GM23338 (cell line): ENCODE data around the gene DISP3. TPM values are rescaled to one million over a fixed set of nuclear protein-coding genes. Genes with fewer than 3 reads are reported as not detected.

Experiments
- ATAC-seq: fragments of 200-7000 bp; cut with Tn5 transposase; 3 replicates; pipeline ENCODE4 v1.9.1; 2020
- DNase-seq: peaks from one replicate; pipeline ENCODE4 v3.0.0-alpha.2; 2015; ENCODE audit warnings: low spot score
- H2AFZ ChIP-seq: fragments of 200-600 bp; sonication (generic); 2 replicates; pipeline ENCODE4 v1.8.0; 2016; ENCODE audit warnings: antibody characterized with exemption, mild to moderate bottlenecking, moderate library complexity
- H3F3A ChIP-seq: fragments of 200-600 bp; sonication (generic); replicated peaks from 2 replicates; pipeline ENCODE4 v1.8.0; 2017; ENCODE audit warnings: antibody characterized with exemption, mixed run types, low read depth
- H3K27ac ChIP-seq: fragments of 200-600 bp; sonication (generic); 2 replicates; pipeline ENCODE4 v1.6.1; 2016; ENCODE audit warnings: low read depth
- H3K27me3 ChIP-seq: fragments of 200-600 bp; sonication (generic); 2 replicates; pipeline ENCODE4 v1.8.0; 2016; ENCODE audit warnings: mild to moderate bottlenecking, mixed run types, moderate library complexity; ENCODE audit not compliant: insufficient read depth
- H3K36me3 ChIP-seq: fragments of 200-600 bp; sonication (generic); 2 replicates; pipeline ENCODE4 v1.8.0; 2016; ENCODE audit warnings: mild to moderate bottlenecking; ENCODE audit not compliant: insufficient read depth
- H3K4me1 ChIP-seq: fragments of 200-600 bp; sonication (generic); 2 replicates; pipeline ENCODE4 v1.8.0; 2016; ENCODE audit warnings: mild to moderate bottlenecking, moderate library complexity; ENCODE audit not compliant: insufficient read depth
- H3K4me2 ChIP-seq: fragments of 200-600 bp; sonication (generic); 2 replicates; pipeline ENCODE4 v1.7.1; 2017; ENCODE audit warnings: mixed run types
- H3K4me3 ChIP-seq: fragments of 200-600 bp; sonication (generic); 2 replicates; pipeline ENCODE4 v1.6.1; 2016; ENCODE audit warnings: mixed run types
- H3K79me2 ChIP-seq: fragments of 200-600 bp; sonication (generic); replicated peaks from 2 replicates; pipeline ENCODE4 v1.8.0; 2017; ENCODE audit warnings: mild to moderate bottlenecking; ENCODE audit not compliant: insufficient read depth
- H3K9me2 ChIP-seq: fragments of 200-600 bp; sonication (generic); 2 replicates; pipeline ENCODE4 v1.8.0; 2017; ENCODE audit not compliant: insufficient read depth
- H4K20me1 ChIP-seq: fragments of 200-600 bp; sonication (generic); replicated peaks from 2 replicates; pipeline ENCODE4 v1.8.0; 2017; ENCODE audit warnings: mild to moderate bottlenecking; ENCODE audit not compliant: insufficient read depth
- H3K27ac Mint-ChIP-seq: 2 replicates; pipeline ENCODE4 v1.8.0; 2020; ENCODE audit warnings: inconsistent platforms, mild to moderate bottlenecking, moderate library complexity, mixed read lengths
- H3K27me3 Mint-ChIP-seq: 3 replicates; pipeline ENCODE4 v1.8.0; 2022; ENCODE audit warnings: low read depth, mild to moderate bottlenecking, moderate library complexity, mixed read lengths, inconsistent platforms; ENCODE audit not compliant: insufficient read depth, poor library complexity
- H3K36me3 Mint-ChIP-seq: 3 replicates; pipeline ENCODE4 v1.8.0; 2021; ENCODE audit warnings: low read depth, mild to moderate bottlenecking, inconsistent platforms, moderate library complexity, mixed read lengths
- H3K4me1 Mint-ChIP-seq: 3 replicates; pipeline ENCODE4 v1.8.0; 2020; ENCODE audit warnings: mild to moderate bottlenecking, inconsistent platforms, mixed read lengths
- H3K4me3 Mint-ChIP-seq: 3 replicates; pipeline ENCODE4 v1.8.0; 2021; ENCODE audit warnings: moderate library complexity, mild to moderate bottlenecking, inconsistent platforms, mixed read lengths
- H3K9me3 Mint-ChIP-seq: 3 replicates; pipeline ENCODE4 v1.8.0; 2020; ENCODE audit warnings: moderate library complexity, mild to moderate bottlenecking, inconsistent platforms, mixed read lengths
- CREB1 ChIP-seq: fragments of 250-450 bp; sonication (Bioruptor Pico); IDR thresholded peaks from 2 replicates; pipeline ENCODE4 v1.5.0; 2020; ENCODE audit warnings: low read depth, mild to moderate bottlenecking, moderate library complexity
- EZH2 ChIP-seq: fragments of 200-600 bp; sonication (generic); IDR thresholded peaks from one replicate; pipeline ENCODE4 v1.8.0; 2017; ENCODE audit warnings: antibody characterized with exemption, mild to moderate bottlenecking, low read depth; ENCODE audit not compliant: unreplicated experiment
- EZH2phosphoT487 ChIP-seq: fragments of 200-600 bp; sonication (generic); IDR thresholded peaks from one replicate; pipeline ENCODE4 v1.8.1; 2018; ENCODE audit warnings: antibody characterized with exemption; ENCODE audit not compliant: unreplicated experiment
- NANOG ChIP-seq: IDR thresholded peaks from 2 replicates; pipeline ENCODE4 v1.6.1; 2016; ENCODE audit warnings: antibody characterized with exemption, borderline replicate concordance
- POLR2AphosphoS5 ChIP-seq: IDR thresholded peaks from 2 replicates; pipeline ENCODE4 v1.6.1; 2016; ENCODE audit warnings: antibody characterized with exemption, low read depth
- STAT1 ChIP-seq: IDR thresholded peaks from one replicate; pipeline ENCODE4 v1.6.1; 2016; ENCODE audit warnings: antibody characterized with exemption; ENCODE audit not compliant: unreplicated experiment
- ZNF114 ChIP-seq: fragments of 250-450 bp; sonication (Bioruptor Pico); IDR thresholded peaks from 2 replicates; pipeline ENCODE4 v1.5.0; 2020; ENCODE audit warnings: mild to moderate bottlenecking, moderate library complexity
- ZNF331 ChIP-seq: fragments of 250-450 bp; sonication (Bioruptor Pico); IDR thresholded peaks from 2 replicates; pipeline ENCODE4 v1.5.0; 2020; ENCODE audit warnings: low read depth, mild to moderate bottlenecking, moderate library complexity
- polyA plus RNA-seq: library from polyadenylated mRNA; unstranded; fragments of >200 nt; fragmentation: Nextera tagmentation; extraction: Ambion mirVana; gene quantifications from 2 replicates; pipeline ENCODE4 v1.2.1, GENCODE V29; 2016
- total RNA-seq: library from RNA; depleted of rRNA; stranded (reverse); fragments of >200 nt; shearing (Covaris generic); gene quantifications from 2 replicates; pipeline ENCODE4 v1.2.3, GENCODE V29; 2014
- TF ChIP-seq, protein P1 (sequence below), 2 experiments: fragments of 200-600 bp in 1 of 2; sonication (generic) in 1 of 2; conservative IDR thresholded peaks; 2 replicates each; pipeline versions ENCODE4 v1.5.1 to v1.6.1; 2016 to 2017; ENCODE audit warnings: antibody characterized with exemption in 2 of 2, low read depth in 2 of 2, mild to moderate bottlenecking in 2 of 2, moderate library complexity in 1 of 2
- TF ChIP-seq, protein P2 (sequence below): IDR thresholded peaks from one replicate; pipeline ENCODE4 v1.6.1; 2018; ENCODE audit warnings: antibody characterized with exemption; ENCODE audit not compliant: unreplicated experiment
- TF ChIP-seq, protein P3 (sequence below): IDR thresholded peaks from 2 replicates; pipeline ENCODE4 v1.6.1; 2016; ENCODE audit warnings: antibody characterized with exemption

Gene DISP3
- total and polyA plus RNA-seq, 2 experiments from 2014 or later = 3.2 to 11.1 TPM

DNA sequence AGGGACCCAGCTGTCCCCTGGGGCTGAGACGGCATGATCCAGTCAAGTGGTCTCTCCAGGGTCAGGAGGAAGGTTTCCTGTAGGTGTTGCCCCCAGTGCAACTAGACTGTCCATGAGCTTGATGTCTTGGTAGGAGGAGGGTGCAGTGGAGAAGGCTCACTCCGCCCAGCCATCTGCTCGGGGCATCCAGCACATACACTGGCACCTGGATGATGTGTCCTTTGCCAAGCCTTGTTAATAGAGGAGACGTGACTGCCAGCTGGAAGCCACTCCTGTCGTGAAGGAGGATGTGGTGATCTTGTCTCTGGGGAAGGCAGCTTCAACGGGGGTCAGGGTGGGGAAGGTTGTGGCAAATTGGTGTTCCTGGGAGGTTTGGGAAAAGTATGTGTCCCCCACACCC, 6.2 kb downstream of the DISP3 start (continued):
- TF ChIP-seq, protein P1, sequence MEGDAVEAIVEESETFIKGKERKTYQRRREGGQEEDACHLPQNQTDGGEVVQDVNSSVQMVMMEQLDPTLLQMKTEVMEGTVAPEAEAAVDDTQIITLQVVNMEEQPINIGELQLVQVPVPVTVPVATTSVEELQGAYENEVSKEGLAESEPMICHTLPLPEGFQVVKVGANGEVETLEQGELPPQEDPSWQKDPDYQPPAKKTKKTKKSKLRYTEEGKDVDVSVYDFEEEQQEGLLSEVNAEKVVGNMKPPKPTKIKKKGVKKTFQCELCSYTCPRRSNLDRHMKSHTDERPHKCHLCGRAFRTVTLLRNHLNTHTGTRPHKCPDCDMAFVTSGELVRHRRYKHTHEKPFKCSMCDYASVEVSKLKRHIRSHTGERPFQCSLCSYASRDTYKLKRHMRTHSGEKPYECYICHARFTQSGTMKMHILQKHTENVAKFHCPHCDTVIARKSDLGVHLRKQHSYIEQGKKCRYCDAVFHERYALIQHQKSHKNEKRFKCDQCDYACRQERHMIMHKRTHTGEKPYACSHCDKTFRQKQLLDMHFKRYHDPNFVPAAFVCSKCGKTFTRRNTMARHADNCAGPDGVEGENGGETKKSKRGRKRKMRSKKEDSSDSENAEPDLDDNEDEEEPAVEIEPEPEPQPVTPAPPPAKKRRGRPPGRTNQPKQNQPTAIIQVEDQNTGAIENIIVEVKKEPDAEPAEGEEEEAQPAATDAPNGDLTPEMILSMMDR (conservative IDR thresholded peaks at IDR 0.05; ENCODE audit: low read depth in 2 of 2) = no peak
- TF ChIP-seq EZH2phosphoT487 (no peak), CREB1 (CRISPR knock-in tag) (no peak), EZH2 (no peak), NANOG (no peak), STAT1 (no peak)
- TF ChIP-seq, protein P2, sequence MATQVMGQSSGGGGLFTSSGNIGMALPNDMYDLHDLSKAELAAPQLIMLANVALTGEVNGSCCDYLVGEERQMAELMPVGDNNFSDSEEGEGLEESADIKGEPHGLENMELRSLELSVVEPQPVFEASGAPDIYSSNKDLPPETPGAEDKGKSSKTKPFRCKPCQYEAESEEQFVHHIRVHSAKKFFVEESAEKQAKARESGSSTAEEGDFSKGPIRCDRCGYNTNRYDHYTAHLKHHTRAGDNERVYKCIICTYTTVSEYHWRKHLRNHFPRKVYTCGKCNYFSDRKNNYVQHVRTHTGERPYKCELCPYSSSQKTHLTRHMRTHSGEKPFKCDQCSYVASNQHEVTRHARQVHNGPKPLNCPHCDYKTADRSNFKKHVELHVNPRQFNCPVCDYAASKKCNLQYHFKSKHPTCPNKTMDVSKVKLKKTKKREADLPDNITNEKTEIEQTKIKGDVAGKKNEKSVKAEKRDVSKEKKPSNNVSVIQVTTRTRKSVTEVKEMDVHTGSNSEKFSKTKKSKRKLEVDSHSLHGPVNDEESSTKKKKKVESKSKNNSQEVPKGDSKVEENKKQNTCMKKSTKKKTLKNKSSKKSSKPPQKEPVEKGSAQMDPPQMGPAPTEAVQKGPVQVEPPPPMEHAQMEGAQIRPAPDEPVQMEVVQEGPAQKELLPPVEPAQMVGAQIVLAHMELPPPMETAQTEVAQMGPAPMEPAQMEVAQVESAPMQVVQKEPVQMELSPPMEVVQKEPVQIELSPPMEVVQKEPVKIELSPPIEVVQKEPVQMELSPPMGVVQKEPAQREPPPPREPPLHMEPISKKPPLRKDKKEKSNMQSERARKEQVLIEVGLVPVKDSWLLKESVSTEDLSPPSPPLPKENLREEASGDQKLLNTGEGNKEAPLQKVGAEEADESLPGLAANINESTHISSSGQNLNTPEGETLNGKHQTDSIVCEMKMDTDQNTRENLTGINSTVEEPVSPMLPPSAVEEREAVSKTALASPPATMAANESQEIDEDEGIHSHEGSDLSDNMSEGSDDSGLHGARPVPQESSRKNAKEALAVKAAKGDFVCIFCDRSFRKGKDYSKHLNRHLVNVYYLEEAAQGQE = no peak

DNA sequence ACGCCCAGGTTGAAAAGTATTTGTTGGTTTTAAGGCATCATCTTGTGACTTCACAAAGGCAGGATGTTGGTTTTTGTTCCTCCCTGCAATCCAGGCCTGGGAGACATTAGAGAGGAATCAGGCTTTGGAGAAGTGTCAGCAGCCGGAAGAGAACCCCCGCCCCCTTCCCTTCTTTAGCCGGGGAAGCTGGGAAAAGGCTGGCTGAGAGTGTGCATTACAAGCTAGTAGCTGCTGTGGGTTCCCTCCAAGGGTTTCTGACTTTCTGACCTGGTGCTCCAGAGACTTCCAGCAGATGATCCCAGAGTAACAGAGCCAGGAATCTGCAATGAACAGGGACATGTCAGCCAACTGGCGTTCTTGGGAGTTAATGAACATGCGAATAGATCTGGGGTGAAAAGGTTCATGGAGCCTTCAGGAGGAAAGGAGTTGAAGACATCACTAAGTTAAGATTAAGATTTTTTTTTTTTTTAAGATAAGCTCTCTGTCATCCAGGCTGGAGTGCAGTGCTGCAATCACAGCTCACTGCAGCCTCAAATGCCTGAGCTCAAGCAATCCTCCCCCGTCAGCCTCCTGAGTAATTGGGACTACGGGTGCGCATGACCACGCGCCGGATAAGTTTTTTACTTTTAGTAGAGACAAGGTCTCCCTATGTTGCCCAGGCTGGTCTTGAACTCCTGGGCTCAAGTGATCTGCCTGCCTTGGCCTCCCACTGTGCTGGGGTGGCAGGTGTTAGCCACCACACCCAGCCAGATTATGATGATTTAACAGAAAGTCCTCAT, 7.5 kb downstream of the DISP3 start:
- no peaks in the 10 kb centered on the region for H3K9me3 Mint-ChIP-seq
- H3K27me3 Mint-ChIP-seq = peaks cover 5% of the 10 kb centered on the region
- no peaks in the 10 kb centered on the region for H3K27me3 ChIP-seq

More for the DNA sequence above, 7.5 kb downstream of the DISP3 start:
- ATAC-seq = no peak
- Histone ChIP-seq H3K4me1 (peaks cover 7% of the 10 kb centered on the region; the same call in 1 of the 2 replicates), H3K79me2 (0 out of 2 replicates have a peak, but pooled peaks cover 4% of the 10 kb centered on the region), H4K20me1 (peaks cover 10% of the 10 kb centered on the region; the same call in 1 of the 2 replicates), H3F3A (no peaks in the 10 kb centered on the region), H2AFZ (no peak overlapping the region), H3K4me3 (no peak overlapping the region), H3K9me2 (no peaks in the 10 kb centered on the region), H3K36me3 (no peaks in the 10 kb centered on the region; the same call in 1 of the 2 replicates), H3K27ac (no peak overlapping the region), H3K4me2 (no peak overlapping the region)
- no peak for DNase-seq
- no peaks in the 10 kb centered on the region for H3K36me3 Mint-ChIP-seq
- H3K4me3 Mint-ChIP-seq = no peak overlapping the region
- TF ChIP-seq, protein P2 = no peak
- TF ChIP-seq ZNF331 (CRISPR knock-in tag) = no peak
- TF ChIP-seq, protein P1 (conservative IDR thresholded peaks at IDR 0.05; ENCODE audit: low read depth in 2 of 2) = no peak
- TF ChIP-seq STAT1 = no peak
- no peak for TF ChIP-seq EZH2
- no peak for TF ChIP-seq ZNF114 (CRISPR knock-in tag)
- TF ChIP-seq CREB1 (CRISPR knock-in tag) = no peak
- no peak for TF ChIP-seq NANOG
- no peak for TF ChIP-seq POLR2AphosphoS5
- TF ChIP-seq, protein P3, sequence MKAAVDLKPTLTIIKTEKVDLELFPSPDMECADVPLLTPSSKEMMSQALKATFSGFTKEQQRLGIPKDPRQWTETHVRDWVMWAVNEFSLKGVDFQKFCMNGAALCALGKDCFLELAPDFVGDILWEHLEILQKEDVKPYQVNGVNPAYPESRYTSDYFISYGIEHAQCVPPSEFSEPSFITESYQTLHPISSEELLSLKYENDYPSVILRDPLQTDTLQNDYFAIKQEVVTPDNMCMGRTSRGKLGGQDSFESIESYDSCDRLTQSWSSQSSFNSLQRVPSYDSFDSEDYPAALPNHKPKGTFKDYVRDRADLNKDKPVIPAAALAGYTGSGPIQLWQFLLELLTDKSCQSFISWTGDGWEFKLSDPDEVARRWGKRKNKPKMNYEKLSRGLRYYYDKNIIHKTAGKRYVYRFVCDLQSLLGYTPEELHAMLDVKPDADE = no peak
- H3K27ac Mint-ChIP-seq = no peak overlapping the region
- H3K4me1 Mint-ChIP-seq = peaks cover 26% of the 10 kb centered on the region
